B cell (primary cell): ENCODE data around the gene ADORA2A. TPM values are rescaled to one million over a fixed set of nuclear protein-coding genes. Genes with fewer than 3 reads are reported as not detected.

Experiments used
- ATAC-seq: fragments of 200-7000 bp; cut with Tn5 transposase; one replicate; pipeline ENCODE4 v1.10.0; 2021; ENCODE audit warnings: low read depth, mild to moderate bottlenecking, moderate number of reproducible peaks, moderate library complexity
- CTCF ChIA-PET: fragments of 350-600 bp; sonication (Branson Sonifier 250); formaldehyde crosslinking; loops from one replicate; lab custom pipeline; 2021; ENCODE audit warnings: antibody characterized with exemption, inconsistent platforms; lab: Charles Lee
- POLR2A ChIA-PET: fragments of 350-600 bp; sonication (Branson Sonifier 250); formaldehyde crosslinking; loops from one replicate; lab custom pipeline; 2021; ENCODE audit warnings: antibody characterized with exemption; lab: Charles Lee
- DNase-seq: peaks from one replicate; pipeline ENCODE4 v3.0.0; 2013
- H2AFZ ChIP-seq: 2 replicates; pipeline ENCODE4 v1.6.1; 2012; ENCODE audit warnings: mild to moderate bottlenecking, low read depth, low read length; ENCODE audit not compliant: insufficient read depth, poor library complexity, severe bottlenecking
- H3K27ac ChIP-seq, 2 donors: 1 replicate in 1 of 2; 2 replicates in 1 of 2; pipeline ENCODE4 v1.5.1; 2012 to 2013; ENCODE audit warnings: low read length in 2 of 2, mild to moderate bottlenecking in 2 of 2, moderate library complexity in 1 of 2
- H3K27me3 ChIP-seq, 4 experiments: fragments of 200-600 bp in 1 of 4; sonication (generic) in 1 of 4; replicated peaks in 1 of 4; 1 replicate in 2 of 4; 2 replicates in 2 of 4; pipeline versions ENCODE4 v1.6.1 to v1.7.0; 2013 to 2016; ENCODE audit warnings: low read length in 3 of 4, mild to moderate bottlenecking in 2 of 4, mixed read lengths in 1 of 4, moderate library complexity in 1 of 4; ENCODE audit not compliant: insufficient read depth in 4 of 4, control insufficient read depth in 3 of 4; ENCODE audit errors: control extremely low read depth in 1 of 4
- H3K36me3 ChIP-seq, 2 experiments: replicated peaks in 1 of 2; 1 replicate in 1 of 2; 2 replicates in 1 of 2; pipeline versions ENCODE4 v1.6.1 to v1.7.1; 2013; ENCODE audit warnings: low read length in 1 of 2; ENCODE audit not compliant: insufficient read depth in 2 of 2, control insufficient read depth in 1 of 2; ENCODE audit errors: control extremely low read depth in 1 of 2, extremely low read depth in 1 of 2
- H3K4me1 ChIP-seq, 2 donors: fragments of 200-600 bp in 1 of 2; sonication (generic) in 1 of 2; 1 replicate in 1 of 2; 2 replicates in 1 of 2; pipeline versions ENCODE4 v1.5.1 to v1.6.1; 2013 to 2017; ENCODE audit warnings: low read length in 2 of 2; ENCODE audit not compliant: control insufficient read depth in 2 of 2, insufficient read depth in 2 of 2
- H3K4me2 ChIP-seq: replicated peaks from 2 replicates; pipeline ENCODE3; 2012; ENCODE audit warnings: mild to moderate bottlenecking, low read depth, low read length; ENCODE audit not compliant: poor library complexity, severe bottlenecking
- H3K4me3 ChIP-seq, 5 experiments: fragments of 200-600 bp in 1 of 5; sonication (generic) in 1 of 5; 1 replicate in 3 of 5; 2 replicates in 2 of 5; pipeline versions ENCODE4 v1.5.1 to v1.7.0; 2011 to 2016; ENCODE audit warnings: low read length in 4 of 5, mild to moderate bottlenecking in 4 of 5, low read depth in 2 of 5, control low read depth in 1 of 5, moderate library complexity in 1 of 5; ENCODE audit not compliant: insufficient read depth in 1 of 5; ENCODE audit errors: control extremely low read depth in 1 of 5, extremely low read depth in 1 of 5
- H3K79me2 ChIP-seq: fragments of 200-600 bp; sonication (generic); one replicate; pipeline ENCODE4 v1.6.0; 2016; ENCODE audit warnings: low read length; ENCODE audit not compliant: control insufficient read depth, insufficient read depth
- H3K9ac ChIP-seq: fragments of 200-600 bp; sonication (generic); 2 replicates; pipeline ENCODE4 v1.6.1; 2017; ENCODE audit warnings: mild to moderate bottlenecking, low read length, moderate library complexity
- H3K9me3 ChIP-seq, 3 donors: one replicate each; pipeline versions ENCODE4 v1.6.1 to v1.7.1; 2013; ENCODE audit warnings: low read length in 2 of 3; ENCODE audit not compliant: control insufficient read depth in 2 of 3, insufficient read depth in 1 of 3; ENCODE audit errors: control extremely low read depth in 1 of 3
- H4K20me1 ChIP-seq: 2 replicates; pipeline ENCODE4 v1.6.0; 2012; ENCODE audit warnings: mild to moderate bottlenecking, low read length; ENCODE audit not compliant: insufficient read depth, control insufficient read depth, poor library complexity, severe bottlenecking
- H3K27ac Mint-ChIP-seq: one replicate; pipeline ENCODE4 v1.8.0; 2021; ENCODE audit warnings: mixed read lengths
- H3K27me3 Mint-ChIP-seq: one replicate; pipeline ENCODE4 v1.8.0; 2021; ENCODE audit warnings: mixed read lengths
- H3K4me1 Mint-ChIP-seq: one replicate; pipeline ENCODE4 v1.8.0; 2021; ENCODE audit warnings: mixed read lengths
- H3K4me3 Mint-ChIP-seq: one replicate; pipeline ENCODE4 v1.8.0; 2021; ENCODE audit warnings: mixed read lengths
- H3K9me3 Mint-ChIP-seq: one replicate; pipeline ENCODE4 v1.8.0; 2022; ENCODE audit warnings: mixed read lengths; ENCODE audit not compliant: insufficient read depth
- EZH2 ChIP-seq: IDR thresholded peaks from 2 replicates; pipeline ENCODE4 v1.6.1; 2012; ENCODE audit warnings: borderline replicate concordance, low read depth, mild to moderate bottlenecking, moderate library complexity, low read length; ENCODE audit not compliant: insufficient read depth, poor library complexity, severe bottlenecking
- WGBS: methylation state at CpG from one replicate; pipeline ENCODE4 v1.1.5; 2013; ENCODE audit warnings: missing lambda C conversion rate; ENCODE audit not compliant: insufficient coverage; 5-methylcytosine and 5-hydroxymethylcytosine counted together
- intact Hi-C: fragments of 100-400 bp; cut with micrococcal nuclease; formaldehyde crosslinking; loops from one replicate; pipeline ENCODE4 v1.10.0; 2022
- polyA plus RNA-seq: library from polyadenylated mRNA; depleted of rRNA; stranded (reverse); fragments of >200 nt; gene quantifications from 2 replicates; pipeline ENCODE4 v1.2.3, GENCODE V29; 2012
- total RNA-seq, 2 donors: library from RNA; stranded (reverse); fragments of 120-200 nt in 1 of 2; gene quantifications; 1 replicate in 1 of 2; 2 replicates in 1 of 2; pipeline versions ENCODE4 v1.2.3 to v1.2.4, GENCODE V29; 2013 to 2022
- TF ChIP-seq, protein P1 (sequence below): fragments of 200-600 bp; IDR thresholded peaks from one replicate; pipeline ENCODE4 v1.8.0; 2022; ENCODE audit warnings: antibody characterized with exemption, mild to moderate bottlenecking

Gene ADORA2A
- total and polyA plus RNA-seq, 2 donors (not counting 1 experiment from before 2014, with no cell fraction given): 30.5 to 45.4 TPM

DNA sequence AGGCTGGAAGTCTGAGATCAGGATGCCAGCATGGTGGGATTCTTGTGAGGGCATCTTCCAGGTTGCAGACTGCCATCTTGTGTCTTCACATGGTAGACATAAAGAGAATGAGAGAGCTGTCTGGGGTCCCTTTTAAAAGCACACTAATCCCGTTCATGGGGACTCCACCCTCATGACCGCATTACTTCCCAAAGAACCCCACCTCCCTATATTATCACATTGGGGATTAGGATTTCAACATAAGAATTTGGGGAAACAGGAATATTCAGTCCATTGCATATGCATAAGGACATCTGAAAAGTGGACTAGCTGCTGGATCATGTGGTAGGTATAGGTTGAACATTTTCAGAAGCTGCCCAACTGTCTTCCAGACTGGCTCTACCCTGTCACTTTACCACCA is 33.1 kb upstream of the ADORA2A start:
- H3K79me2 ChIP-seq: peaks cover 10% of the 10 kb centered on the region
- no peaks in the 10 kb centered on the region for H3K27me3 Mint-ChIP-seq
- peaks cover 10% of the 10 kb centered on the region for H4K20me1 ChIP-seq
- TF ChIP-seq EZH2: no peak
- TF ChIP-seq, protein P1, sequence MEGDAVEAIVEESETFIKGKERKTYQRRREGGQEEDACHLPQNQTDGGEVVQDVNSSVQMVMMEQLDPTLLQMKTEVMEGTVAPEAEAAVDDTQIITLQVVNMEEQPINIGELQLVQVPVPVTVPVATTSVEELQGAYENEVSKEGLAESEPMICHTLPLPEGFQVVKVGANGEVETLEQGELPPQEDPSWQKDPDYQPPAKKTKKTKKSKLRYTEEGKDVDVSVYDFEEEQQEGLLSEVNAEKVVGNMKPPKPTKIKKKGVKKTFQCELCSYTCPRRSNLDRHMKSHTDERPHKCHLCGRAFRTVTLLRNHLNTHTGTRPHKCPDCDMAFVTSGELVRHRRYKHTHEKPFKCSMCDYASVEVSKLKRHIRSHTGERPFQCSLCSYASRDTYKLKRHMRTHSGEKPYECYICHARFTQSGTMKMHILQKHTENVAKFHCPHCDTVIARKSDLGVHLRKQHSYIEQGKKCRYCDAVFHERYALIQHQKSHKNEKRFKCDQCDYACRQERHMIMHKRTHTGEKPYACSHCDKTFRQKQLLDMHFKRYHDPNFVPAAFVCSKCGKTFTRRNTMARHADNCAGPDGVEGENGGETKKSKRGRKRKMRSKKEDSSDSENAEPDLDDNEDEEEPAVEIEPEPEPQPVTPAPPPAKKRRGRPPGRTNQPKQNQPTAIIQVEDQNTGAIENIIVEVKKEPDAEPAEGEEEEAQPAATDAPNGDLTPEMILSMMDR: no peak
- H3K9ac ChIP-seq: no peak overlapping the region
- no peak overlapping the region for H3K4me2 ChIP-seq
- H3K36me3 ChIP-seq: peaks cover 13 to 38% of the 10 kb centered on the region in 2 experiments
- no peak overlapping the region for H2AFZ ChIP-seq
- no peaks in the 10 kb centered on the region for H3K9me3 Mint-ChIP-seq
- H3K27ac Mint-ChIP-seq: no peak overlapping the region
- no peak overlapping the region for H3K4me3 ChIP-seq
- peaks cover 0 to 8% of the 10 kb centered on the region in 2 donors for H3K4me1 ChIP-seq
- no peak for ATAC-seq
- ChIA-PET CTCF (interaction anchor here (1.4 kb wide), 1 partner anchor 28 kb away, joined by 4 read pairs; no protein-coding TSS in a partner anchor), POLR2A (no interaction called here)
- H3K4me1 Mint-ChIP-seq: peaks cover 21% of the 10 kb centered on the region
- intact Hi-C loops: no loop called here
- no peak for DNase-seq
- no peak overlapping the region for H3K27ac ChIP-seq
- no peaks in the 10 kb centered on the region for H3K27me3 ChIP-seq
- no peaks in the 10 kb centered on the region for H3K9me3 ChIP-seq
- no peak overlapping the region for H3K4me3 Mint-ChIP-seq
- no CpG with 5 or more reads among the region's 2 CpGs for WGBS

DNA sequence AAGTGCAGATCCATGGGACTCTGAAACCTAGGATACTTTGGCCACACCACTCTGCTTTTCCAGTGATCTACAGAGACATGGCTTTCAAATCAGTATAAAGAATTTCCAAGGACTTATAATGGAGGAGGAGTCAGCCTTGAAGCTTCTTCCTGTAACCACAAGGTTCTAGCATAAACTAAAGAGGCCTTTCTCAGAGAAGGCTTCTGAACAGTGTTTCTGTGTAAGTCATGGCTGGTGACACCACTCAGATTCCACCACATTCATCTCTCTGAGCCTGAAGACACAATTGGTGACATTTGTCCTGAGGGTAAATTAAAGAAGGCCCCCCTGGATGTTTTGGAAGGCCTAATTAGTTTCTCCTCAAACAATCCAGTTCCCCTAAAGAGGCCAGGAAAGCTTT is 29.0 kb upstream of the ADORA2A start:
- H3K9ac ChIP-seq: no peak overlapping the region
- no peaks in the 10 kb centered on the region for H4K20me1 ChIP-seq
- peaks cover 6 to 30% of the 10 kb centered on the region in 2 experiments for H3K36me3 ChIP-seq
- no peak overlapping the region for H2AFZ ChIP-seq
- H3K27ac ChIP-seq: no peak overlapping the region
- H3K27me3 Mint-ChIP-seq: no peaks in the 10 kb centered on the region
- no peaks in the 10 kb centered on the region for H3K9me3 Mint-ChIP-seq
- ChIA-PET POLR2A (no interaction called here), CTCF (interaction anchor here (0.7 to 2.7 kb wide), 2 partner anchors 24 to 140 kb away, joined by 3 to 10 read pairs; no protein-coding TSS in a partner anchor)
- no peak for DNase-seq
- peaks cover 10 to 44% of the 10 kb centered on the region in 2 donors for H3K4me1 ChIP-seq
- intact Hi-C loops: loop anchor here (5.0 kb wide), 1 partner anchor 71 kb away; no protein-coding TSS in a partner anchor
- H3K4me3 ChIP-seq: no peak overlapping the region
- H3K4me2 ChIP-seq: no peak overlapping the region
- no peaks in the 10 kb centered on the region for H3K9me3 ChIP-seq
- H3K4me1 Mint-ChIP-seq: peaks cover 50% of the 10 kb centered on the region
- H3K4me3 Mint-ChIP-seq: no peak overlapping the region
- TF ChIP-seq, protein P1: no peak
- TF ChIP-seq EZH2: no peak
- no peaks in the 10 kb centered on the region for H3K27me3 ChIP-seq
- H3K79me2 ChIP-seq: peaks cover 7% of the 10 kb centered on the region
- peak overlapping the region; percentile 74 for H3K27ac Mint-ChIP-seq
- ATAC-seq: no peak
